Fibroblast of lung (primary cell): ENCODE results near the gene ARFIP2.

Experiments used
- EZH2 ChIP-seq: IDR thresholded peaks from 2 replicates; pipeline ENCODE4 v1.5.1; 2012; ENCODE audit warnings: low read length, control low read depth, mild to moderate bottlenecking; ENCODE audit errors: missing control alignments
- TF ChIP-seq, protein P1 (sequence below), 2 donors: IDR thresholded peaks in 1 of 2; conservative IDR thresholded peaks in 1 of 2; 1 replicate in 1 of 2; 2 replicates in 1 of 2; pipeline ENCODE4 v1.5.1; 2011 to 2012; ENCODE audit warnings: low read length in 2 of 2, control low read depth in 1 of 2, inconsistent platforms in 1 of 2, low read depth in 1 of 2, mild to moderate bottlenecking in 1 of 2

DNA sequence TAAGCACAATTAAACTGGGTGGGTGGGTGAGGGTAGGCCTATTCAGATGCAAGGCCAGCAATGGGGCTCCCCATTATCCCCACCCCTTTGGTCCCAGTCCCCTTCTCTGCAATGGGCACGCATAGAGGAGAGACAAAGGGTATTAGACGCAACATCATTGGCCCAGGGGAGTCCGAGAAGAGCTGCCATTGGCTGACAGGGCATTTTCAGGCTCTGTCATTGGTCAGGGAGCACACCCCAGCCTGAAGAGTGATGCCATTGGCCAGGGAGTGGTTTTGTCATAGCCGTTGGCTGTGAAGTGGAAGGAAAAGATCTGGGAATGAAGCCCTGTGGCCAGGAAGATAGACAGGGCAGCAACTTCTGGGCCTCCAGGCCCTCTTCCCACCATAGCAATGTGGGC lies 4.6 kb downstream of the ARFIP2 start:
- TF ChIP-seq, protein P1, sequence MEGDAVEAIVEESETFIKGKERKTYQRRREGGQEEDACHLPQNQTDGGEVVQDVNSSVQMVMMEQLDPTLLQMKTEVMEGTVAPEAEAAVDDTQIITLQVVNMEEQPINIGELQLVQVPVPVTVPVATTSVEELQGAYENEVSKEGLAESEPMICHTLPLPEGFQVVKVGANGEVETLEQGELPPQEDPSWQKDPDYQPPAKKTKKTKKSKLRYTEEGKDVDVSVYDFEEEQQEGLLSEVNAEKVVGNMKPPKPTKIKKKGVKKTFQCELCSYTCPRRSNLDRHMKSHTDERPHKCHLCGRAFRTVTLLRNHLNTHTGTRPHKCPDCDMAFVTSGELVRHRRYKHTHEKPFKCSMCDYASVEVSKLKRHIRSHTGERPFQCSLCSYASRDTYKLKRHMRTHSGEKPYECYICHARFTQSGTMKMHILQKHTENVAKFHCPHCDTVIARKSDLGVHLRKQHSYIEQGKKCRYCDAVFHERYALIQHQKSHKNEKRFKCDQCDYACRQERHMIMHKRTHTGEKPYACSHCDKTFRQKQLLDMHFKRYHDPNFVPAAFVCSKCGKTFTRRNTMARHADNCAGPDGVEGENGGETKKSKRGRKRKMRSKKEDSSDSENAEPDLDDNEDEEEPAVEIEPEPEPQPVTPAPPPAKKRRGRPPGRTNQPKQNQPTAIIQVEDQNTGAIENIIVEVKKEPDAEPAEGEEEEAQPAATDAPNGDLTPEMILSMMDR (conservative IDR thresholded peaks at IDR 0.05 in 1 of 2, IDR thresholded peaks at IDR 0.05 in 1 of 2; ENCODE audit: low read depth in 1 of 2, low read length in 2 of 2) = no peak
- no peak for TF ChIP-seq EZH2
